Omental fat pad (tissue), 4 donors: ENCODE measurements around the gene CDC42BPG. TPM values are rescaled to one million over a fixed set of nuclear protein-coding genes. Genes with fewer than 3 reads are reported as not detected.
"Not testable (repeated sequence)": the region's sequence is repeated elsewhere in the genome, so short reads cannot be mapped to it uniquely, and the experiment has no call there.

ENCODE experiments used
- ATAC-seq: fragments of 150-250 bp; one replicate; pipeline ENCODE4 v1.9.1; 2016; ENCODE audit warnings: mild to moderate bottlenecking, moderate library complexity; ENCODE audit not compliant: low FRiP score
- DNase-seq: peaks from one replicate; pipeline ENCODE4 v3.0.0-alpha.2; 2019; ENCODE audit warnings: low spot score
- total RNA-seq, 4 donors: library from RNA; depleted of rRNA; stranded (reverse); fragments of >200 nt; gene quantifications; one replicate each; pipeline ENCODE4 v1.1.0, GENCODE V29; 2016
- TF ChIP-seq, protein P1 (sequence below), 3 donors: fragments of 450-650 bp; IDR thresholded peaks; one replicate each; pipeline ENCODE4 v1.5.1; 2016 to 2017; ENCODE audit warnings: antibody characterized with exemption in 3 of 3, mild to moderate bottlenecking in 3 of 3, moderate library complexity in 2 of 3

The CDC42BPG gene
- total RNA-seq, 4 donors from 2014 or later = 0.19 to 0.48 (median 0.42) TPM

- ATAC-seq (peak; percentile 45), DNase-seq (peak; percentile 85)
- TF ChIP-seq, protein P1, sequence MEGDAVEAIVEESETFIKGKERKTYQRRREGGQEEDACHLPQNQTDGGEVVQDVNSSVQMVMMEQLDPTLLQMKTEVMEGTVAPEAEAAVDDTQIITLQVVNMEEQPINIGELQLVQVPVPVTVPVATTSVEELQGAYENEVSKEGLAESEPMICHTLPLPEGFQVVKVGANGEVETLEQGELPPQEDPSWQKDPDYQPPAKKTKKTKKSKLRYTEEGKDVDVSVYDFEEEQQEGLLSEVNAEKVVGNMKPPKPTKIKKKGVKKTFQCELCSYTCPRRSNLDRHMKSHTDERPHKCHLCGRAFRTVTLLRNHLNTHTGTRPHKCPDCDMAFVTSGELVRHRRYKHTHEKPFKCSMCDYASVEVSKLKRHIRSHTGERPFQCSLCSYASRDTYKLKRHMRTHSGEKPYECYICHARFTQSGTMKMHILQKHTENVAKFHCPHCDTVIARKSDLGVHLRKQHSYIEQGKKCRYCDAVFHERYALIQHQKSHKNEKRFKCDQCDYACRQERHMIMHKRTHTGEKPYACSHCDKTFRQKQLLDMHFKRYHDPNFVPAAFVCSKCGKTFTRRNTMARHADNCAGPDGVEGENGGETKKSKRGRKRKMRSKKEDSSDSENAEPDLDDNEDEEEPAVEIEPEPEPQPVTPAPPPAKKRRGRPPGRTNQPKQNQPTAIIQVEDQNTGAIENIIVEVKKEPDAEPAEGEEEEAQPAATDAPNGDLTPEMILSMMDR (IDR thresholded peaks at IDR 0.05) = peak in 2 of 3 donors; percentile 73 to 82
Observed at GRCh38 chr11:64846998-64847666, 2.7 kb upstream of the CDC42BPG start.

GRCh38 chr11:64845776-64846129 lies 1.3 kb upstream of the CDC42BPG start:
- not testable (repeated sequence) for ATAC-seq, DNase-seq

- ATAC-seq (no peak), DNase-seq (no peak)
- TF ChIP-seq, protein P1 (IDR thresholded peaks at IDR 0.05) = no peak
Observed at GRCh38 chr11:64845129-64845775, 799 bp upstream of the CDC42BPG start.

GRCh38 chr11:64843686-64844329 lies 645 bp downstream of the CDC42BPG start:
- ATAC-seq (peak; percentile 3), DNase-seq (no peak)
- TF ChIP-seq, protein P1 (IDR thresholded peaks at IDR 0.05) = no peak

GRCh38 chr11:64842851-64843685 lies 1.4 kb downstream of the CDC42BPG start:
- DNase-seq = no peak
- no peak for ATAC-seq

DNA sequence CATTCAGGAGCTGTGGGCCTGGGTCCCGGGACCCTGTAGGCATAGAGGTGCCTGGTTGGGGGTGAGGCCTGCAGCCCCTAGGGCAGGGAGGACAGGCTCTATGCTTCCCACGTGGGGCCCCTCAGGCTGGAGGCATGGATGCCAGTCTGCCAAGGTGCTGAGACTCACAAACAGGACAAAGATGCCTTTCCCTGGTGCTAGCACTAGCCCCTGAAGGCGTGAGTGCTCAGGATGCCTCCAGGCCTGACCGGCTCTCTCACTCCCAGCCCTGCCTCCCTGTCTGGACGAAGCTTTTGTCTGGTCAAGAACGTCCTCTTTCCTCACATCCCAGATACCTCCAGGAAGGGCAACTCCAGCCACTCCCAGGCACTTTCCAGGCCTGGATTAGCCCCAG lies 2.1 kb downstream of the CDC42BPG start:
- TF ChIP-seq, protein P1 (IDR thresholded peaks at IDR 0.05) = no peak
- DNase-seq = no peak
- no peak for ATAC-seq

More at GRCh38 chr11:64842851-64843685, 1.4 kb downstream of the CDC42BPG start:
- TF ChIP-seq, protein P1 (IDR thresholded peaks at IDR 0.05) = no peak
